Ovary (tissue), 9 donors: ENCODE measurements around the gene KCNJ4. TPM values are rescaled to one million over a fixed set of nuclear protein-coding genes. Genes with fewer than 3 reads are reported as not detected.

Experiments
- DNase-seq, 5 donors: peaks; one replicate each; pipeline ENCODE4 v3.0.0-alpha.2; 2019 to 2020
- H3K27ac ChIP-seq, 2 donors: fragments of 200-600 bp; one replicate each; pipeline versions ENCODE4 v1.5.1 to v1.8.0; 2019 to 2022
- H3K27me3 ChIP-seq: fragments of 200-600 bp; one replicate; pipeline ENCODE4 v1.8.0; 2022
- H3K36me3 ChIP-seq: fragments of 200-600 bp; sonication (generic); one replicate; pipeline ENCODE4 v1.5.1; 2019
- H3K4me1 ChIP-seq: one replicate; pipeline ENCODE4 v1.8.1; 2013; ENCODE audit warnings: mild to moderate bottlenecking, moderate library complexity; ENCODE audit not compliant: insufficient read depth
- H3K4me3 ChIP-seq: fragments of 200-600 bp; sonication (generic); one replicate; pipeline ENCODE4 v1.5.1; 2017
- H3K9me3 ChIP-seq, 2 donors: fragments of 200-600 bp in 1 of 2; sonication (generic) in 1 of 2; one replicate each; pipeline versions ENCODE4 v1.5.1 to v1.8.1; 2013 to 2019; ENCODE audit warnings: mild to moderate bottlenecking in 1 of 2, moderate library complexity in 1 of 2
- CTCF ChIP-seq, 3 donors: fragments of 450-650 bp in 2 of 3; fragments of 200-600 bp in 1 of 3; IDR thresholded peaks; one replicate each; pipeline versions ENCODE4 v1.5.1 to v1.8.0; 2016 to 2022; ENCODE audit warnings: antibody characterized with exemption in 3 of 3, mild to moderate bottlenecking in 1 of 3
- EP300 ChIP-seq: sonication (generic); formaldehyde crosslinking; IDR thresholded peaks from one replicate; pipeline ENCODE4 v1.6.1; 2017; ENCODE audit warnings: antibody characterized with exemption
- POLR2A ChIP-seq: fragments of 450-650 bp; IDR thresholded peaks from one replicate; pipeline ENCODE4 v1.6.1; 2017; ENCODE audit warnings: antibody characterized with exemption, mild to moderate bottlenecking, moderate library complexity
- WGBS, 3 donors: extraction: QIAGEN DNeasy Blood & Tissue Kit in 1 of 3; methylation state at CpG; one replicate each; pipeline versions ENCODE4 v1.1.5 to v1.1.7; 2013 to 2017; 5-methylcytosine and 5-hydroxymethylcytosine counted together
- intact Hi-C, 4 donors: fragments of 100-400 bp; cut with DNase I; formaldehyde crosslinking; loops; one replicate each; pipeline versions ENCODE4 v1.11.0 to v1.15.1; 2022 to 2023
- polyA plus RNA-seq, 2 donors: library from polyadenylated mRNA; stranded (reverse); fragments of 200-250 nt in 1 of 2; fragments of 350-450 nt in 1 of 2; fragmentation: Illumina TruSeq in 1 of 2; extraction: RNeasy Lipid Tissue Mini Kit (QIAGEN cat#74804) in 1 of 2; gene quantifications; one replicate each; pipeline ENCODE4 v1.2.3, GENCODE V29; 2013 to 2014
- total RNA-seq, 7 donors: library from RNA; depleted of rRNA in 2 of 7; stranded (reverse); fragments of >200 nt in 2 of 7; fragmentation: NEBNext Ultra II Directional in 3 of 7; extraction: Animal tissue kit (Norgen Biotek cat#: 25700) in 3 of 7; gene quantifications; one replicate each; pipeline versions ENCODE4 v1.1.0 to v1.2.4, GENCODE V29; 2016 to 2023
- donor health status: DM: no; HTN: no; CAD: no; lungs with moderate emphysema.
- donor health status: DM: no; HTN: no; CAD: no.
- donor health status: Bipolar disorder and iron deficiency.
- donor health status: DM: yes; HTN: yes; CAD: no.
- donor health status: DM: no; HTN: no; CAD: no.
- donor health status: DM: yes; HTN: yes; CAD: no.

Gene KCNJ4
- total and polyA plus RNA-seq, 9 donors, result 0.02 to 0.62 TPM; not detected in 7

GRCh38 chr22:38481162-38481870, 26.3 kb upstream of the KCNJ4 start:
- Histone ChIP-seq H3K27me3 (no peaks in the 10 kb centered on the region), H3K9me3 (no peaks in the 10 kb centered on the region), H3K27ac (no peak overlapping the region), H3K4me1 (no peaks in the 10 kb centered on the region), H3K4me3 (no peak overlapping the region), H3K36me3 (no peaks in the 10 kb centered on the region)
- DNase-seq, result no peak
- intact Hi-C loops, result no loop called here
- WGBS, 3 donors, result 85 to 87% (median 86%) methylated on average over 3 of the region's 3 CpGs
- no peak for TF ChIP-seq CTCF (IDR thresholded peaks at IDR 0.05)
- no peak for TF ChIP-seq POLR2A

GRCh38 chr22:38479096-38479837, 24.3 kb upstream of the KCNJ4 start:
- DNase-seq, result no peak
- Histone ChIP-seq H3K36me3 (no peaks in the 10 kb centered on the region), H3K4me1 (no peaks in the 10 kb centered on the region), H3K27me3 (no peaks in the 10 kb centered on the region), H3K27ac (no peak overlapping the region), H3K4me3 (no peak overlapping the region), H3K9me3 (no peaks in the 10 kb centered on the region)
- TF ChIP-seq POLR2A (no peak), CTCF (IDR thresholded peaks at IDR 0.05) (no peak), EP300 (no peak)
- WGBS, 3 donors, result 77 to 83% (median 77%) methylated on average over 7 of the region's 7 CpGs
- intact Hi-C loops, result no loop called here

DNA sequence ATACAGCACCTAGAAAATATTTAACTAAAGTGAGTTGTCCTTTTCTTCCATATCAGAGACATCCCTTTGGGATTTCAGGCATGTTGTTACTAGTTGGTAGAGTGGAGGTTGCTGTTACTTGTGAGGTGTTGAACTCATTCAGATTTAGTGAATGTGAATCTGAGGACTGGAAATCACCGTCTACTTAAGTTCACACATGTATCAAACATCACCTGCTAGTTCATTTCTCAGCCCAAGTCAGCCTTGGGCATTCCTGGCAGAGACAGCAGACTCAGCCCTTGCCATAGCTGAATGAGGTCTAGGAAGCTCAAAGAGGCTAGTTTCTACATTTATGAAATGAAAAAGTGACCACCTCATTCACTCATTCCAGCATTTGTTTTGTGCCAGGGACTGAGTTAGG, 22.6 kb upstream of the KCNJ4 start:
- Histone ChIP-seq H3K27me3 (no peaks in the 10 kb centered on the region), H3K27ac (no peak overlapping the region), H3K9me3 (no peaks in the 10 kb centered on the region), H3K4me1 (no peaks in the 10 kb centered on the region), H3K4me3 (no peak overlapping the region), H3K36me3 (no peaks in the 10 kb centered on the region)
- intact Hi-C loops, result no loop called here
- TF ChIP-seq CTCF (IDR thresholded peaks at IDR 0.05) (no peak), EP300 (no peak), POLR2A (no peak)
- 84 to 89% (median 87%) methylated on average over 1 of the region's 1 CpG for WGBS, 3 donors
- DNase-seq, result no peak

DNA sequence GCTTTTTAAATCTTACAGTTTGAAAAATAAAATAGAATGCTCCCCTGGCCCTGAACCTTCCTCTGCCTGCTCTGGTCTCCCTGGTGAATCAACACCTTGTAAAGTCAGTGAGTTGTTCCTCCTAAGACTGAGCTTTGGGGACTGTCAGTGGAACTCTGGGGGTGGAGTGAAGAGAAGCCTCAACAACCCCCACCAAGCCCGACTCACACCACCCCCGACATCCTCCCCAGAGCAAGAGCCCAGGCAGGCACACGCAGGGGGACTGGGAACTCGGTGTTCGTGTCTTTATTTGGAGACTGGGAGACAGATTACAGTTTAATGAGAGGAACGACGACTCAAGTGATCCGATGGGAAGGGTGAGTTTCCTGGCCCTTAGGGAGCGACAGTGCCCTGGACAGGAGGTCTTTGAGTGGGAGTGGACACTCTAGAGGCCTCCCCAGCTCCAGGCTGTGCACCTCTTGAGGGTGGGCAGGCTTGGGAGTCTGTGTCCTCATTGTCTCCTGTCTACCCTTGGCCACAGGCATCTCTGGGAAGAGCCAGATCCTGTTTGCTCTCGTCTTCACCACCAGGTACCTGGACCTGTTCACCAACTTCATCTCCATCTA, 19.1 kb upstream of the KCNJ4 start:
- 69 to 74% (median 71%) methylated on average over 10 of the region's 10 CpGs for WGBS, 3 donors
- intact Hi-C loops, result no loop called here
- peak in 1 of 5 donors; percentile 6 for DNase-seq
- no peak overlapping the region for H3K4me3 ChIP-seq
- H3K36me3 ChIP-seq, result no peaks in the 10 kb centered on the region
- no peak overlapping the region for H3K27ac ChIP-seq
- TF ChIP-seq EP300 (no peak), CTCF (IDR thresholded peaks at IDR 0.05) (no peak), POLR2A (no peak)
- H3K27me3 ChIP-seq, result no peaks in the 10 kb centered on the region
- H3K4me1 ChIP-seq, result no peaks in the 10 kb centered on the region
- H3K9me3 ChIP-seq, result no peaks in the 10 kb centered on the region
